PFSK-1 (cell line): ENCODE data around the gene SYNE3.

ENCODE experiments used
- FOXP2 ChIP-seq: optimal IDR thresholded peaks from 2 replicates; pipeline ENCODE3; 2011; ENCODE audit warnings: borderline replicate concordance, control low read depth, inconsistent platforms; ENCODE audit not compliant: insufficient read depth; ENCODE audit errors: extremely low read length, extremely low read depth
- POLR2AphosphoS5 ChIP-seq: IDR thresholded peaks from 2 replicates; pipeline ENCODE4 v1.6.1; 2012; ENCODE audit warnings: low read depth, mild to moderate bottlenecking, control low read depth, low read length, moderate library complexity
- SIN3A ChIP-seq: IDR thresholded peaks from 2 replicates; pipeline ENCODE4 v1.6.1; 2012; ENCODE audit warnings: mild to moderate bottlenecking, low read length, moderate library complexity, borderline replicate concordance; ENCODE audit not compliant: insufficient read depth
- TAF1 ChIP-seq: IDR thresholded peaks from 2 replicates; pipeline ENCODE4 v1.6.1; 2012; ENCODE audit warnings: low read length, control low read depth, borderline replicate concordance; ENCODE audit not compliant: insufficient read depth
- TF ChIP-seq, protein P1 (sequence below), 2 experiments: IDR thresholded peaks; 2 replicates each; pipeline versions ENCODE4 v1.6.1 to v1.8.0; 2011 to 2012; ENCODE audit warnings: low read depth in 2 of 2, low read length in 2 of 2, control low read depth in 1 of 2, inconsistent platforms in 1 of 2, mild to moderate bottlenecking in 1 of 2, moderate library complexity in 1 of 2; ENCODE audit not compliant: insufficient read depth in 1 of 2

Gene SYNE3

DNA sequence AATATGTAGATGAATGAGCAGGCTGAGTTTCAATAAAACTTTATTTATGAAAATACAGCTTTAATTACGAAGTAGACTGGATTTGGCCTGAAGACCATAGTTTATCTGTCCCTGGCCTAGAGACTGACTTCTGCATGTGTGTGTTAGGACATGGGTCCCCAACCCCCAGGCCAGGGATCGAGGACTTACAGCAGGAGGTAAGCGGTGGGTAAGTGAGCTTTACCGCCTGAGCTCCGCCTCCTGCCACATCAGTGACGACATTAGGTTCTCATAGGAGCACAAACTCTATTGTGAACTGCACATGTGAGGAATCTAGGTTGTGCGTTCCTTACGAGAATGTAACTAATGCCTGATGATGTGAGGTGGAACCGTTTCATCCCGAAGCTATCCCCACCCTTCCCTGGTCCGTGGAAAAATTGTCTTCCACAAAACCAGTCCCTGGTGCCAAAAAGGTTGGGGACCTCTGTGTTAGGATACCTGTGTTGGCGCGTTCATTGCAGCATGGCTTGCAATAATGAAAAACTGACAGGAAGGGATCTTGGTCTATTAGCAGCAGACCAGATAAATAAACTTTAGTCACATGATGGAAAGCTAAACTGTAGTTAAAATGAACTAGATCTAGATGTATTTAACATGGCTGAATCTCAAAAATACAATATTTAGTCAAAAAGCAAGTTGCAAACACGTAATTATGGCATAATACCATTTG, 22.5 kb upstream of the SYNE3 start:
- no peak for TF ChIP-seq TAF1
- TF ChIP-seq, protein P1, sequence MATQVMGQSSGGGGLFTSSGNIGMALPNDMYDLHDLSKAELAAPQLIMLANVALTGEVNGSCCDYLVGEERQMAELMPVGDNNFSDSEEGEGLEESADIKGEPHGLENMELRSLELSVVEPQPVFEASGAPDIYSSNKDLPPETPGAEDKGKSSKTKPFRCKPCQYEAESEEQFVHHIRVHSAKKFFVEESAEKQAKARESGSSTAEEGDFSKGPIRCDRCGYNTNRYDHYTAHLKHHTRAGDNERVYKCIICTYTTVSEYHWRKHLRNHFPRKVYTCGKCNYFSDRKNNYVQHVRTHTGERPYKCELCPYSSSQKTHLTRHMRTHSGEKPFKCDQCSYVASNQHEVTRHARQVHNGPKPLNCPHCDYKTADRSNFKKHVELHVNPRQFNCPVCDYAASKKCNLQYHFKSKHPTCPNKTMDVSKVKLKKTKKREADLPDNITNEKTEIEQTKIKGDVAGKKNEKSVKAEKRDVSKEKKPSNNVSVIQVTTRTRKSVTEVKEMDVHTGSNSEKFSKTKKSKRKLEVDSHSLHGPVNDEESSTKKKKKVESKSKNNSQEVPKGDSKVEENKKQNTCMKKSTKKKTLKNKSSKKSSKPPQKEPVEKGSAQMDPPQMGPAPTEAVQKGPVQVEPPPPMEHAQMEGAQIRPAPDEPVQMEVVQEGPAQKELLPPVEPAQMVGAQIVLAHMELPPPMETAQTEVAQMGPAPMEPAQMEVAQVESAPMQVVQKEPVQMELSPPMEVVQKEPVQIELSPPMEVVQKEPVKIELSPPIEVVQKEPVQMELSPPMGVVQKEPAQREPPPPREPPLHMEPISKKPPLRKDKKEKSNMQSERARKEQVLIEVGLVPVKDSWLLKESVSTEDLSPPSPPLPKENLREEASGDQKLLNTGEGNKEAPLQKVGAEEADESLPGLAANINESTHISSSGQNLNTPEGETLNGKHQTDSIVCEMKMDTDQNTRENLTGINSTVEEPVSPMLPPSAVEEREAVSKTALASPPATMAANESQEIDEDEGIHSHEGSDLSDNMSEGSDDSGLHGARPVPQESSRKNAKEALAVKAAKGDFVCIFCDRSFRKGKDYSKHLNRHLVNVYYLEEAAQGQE (IDR thresholded peaks at IDR 0.05; ENCODE audit: insufficient read depth in 1 of 2, low read depth in 2 of 2, low read length in 2 of 2), result no peak
- no peak for TF ChIP-seq FOXP2
- TF ChIP-seq POLR2AphosphoS5, result no peak
- TF ChIP-seq SIN3A, result no peak

DNA sequence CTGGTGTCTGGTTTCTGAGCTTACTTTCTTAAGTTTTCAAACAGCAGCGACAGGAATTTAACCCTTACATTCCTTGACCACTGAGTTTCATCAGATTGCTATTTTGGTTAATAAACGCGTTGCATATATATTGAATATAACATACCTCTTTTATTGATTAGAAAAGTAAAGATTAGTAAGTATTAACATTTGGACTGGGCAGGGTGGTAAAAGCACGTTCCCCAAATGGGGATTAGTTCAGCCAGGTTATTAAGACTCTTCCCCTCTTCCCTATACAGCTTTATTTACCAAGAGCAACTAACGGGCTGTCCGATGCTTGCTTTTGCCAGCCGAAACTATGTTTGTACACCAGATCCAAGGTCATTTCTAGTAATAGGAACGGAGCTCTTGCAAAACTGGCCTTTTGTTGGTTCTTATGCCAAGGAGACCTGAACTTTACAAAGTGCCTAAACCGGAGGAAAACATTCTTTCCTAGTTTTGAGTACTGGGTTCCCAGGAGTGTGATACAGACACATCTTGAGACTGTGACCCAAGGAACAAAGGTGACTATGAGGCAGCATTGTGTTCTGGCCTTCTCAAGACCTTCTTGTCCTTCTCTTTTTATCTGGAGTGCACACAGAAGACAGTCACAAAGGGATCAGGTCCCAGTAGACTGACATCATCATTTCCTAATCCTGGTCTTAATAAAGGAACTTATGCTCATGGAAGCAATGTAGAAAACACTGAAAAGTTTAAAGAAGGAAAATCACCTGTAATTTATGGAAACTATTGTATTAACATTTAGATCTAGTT, 21.0 kb upstream of the SYNE3 start:
- TF ChIP-seq FOXP2 (no peak), SIN3A (no peak), TAF1 (no peak), POLR2AphosphoS5 (no peak)
- TF ChIP-seq, protein P1 (IDR thresholded peaks at IDR 0.05; ENCODE audit: insufficient read depth in 1 of 2, low read depth in 2 of 2, low read length in 2 of 2), result no peak

DNA sequence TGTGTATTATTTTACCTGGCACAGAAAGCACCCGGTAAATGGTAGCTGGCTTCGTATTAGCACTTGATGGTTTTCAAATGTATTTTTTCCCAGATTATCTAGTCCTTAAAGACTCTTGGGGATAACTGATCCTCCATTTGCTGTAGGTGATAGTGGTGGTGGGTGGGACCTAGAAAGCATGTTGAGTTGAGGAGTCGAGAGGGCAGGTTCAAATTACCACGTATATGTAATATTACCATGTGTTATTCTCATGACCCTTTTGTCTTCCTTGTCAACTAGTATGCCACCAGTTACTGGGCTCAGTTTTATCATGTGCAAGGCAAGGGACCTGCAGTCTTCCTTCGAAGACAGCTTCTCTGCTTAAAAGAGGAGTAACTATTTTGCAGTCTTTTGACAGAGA, 20.2 kb upstream of the SYNE3 start:
- TF ChIP-seq FOXP2 (no peak), SIN3A (no peak), POLR2AphosphoS5 (no peak), TAF1 (no peak)
- TF ChIP-seq, protein P1 (IDR thresholded peaks at IDR 0.05; ENCODE audit: insufficient read depth in 1 of 2, low read depth in 2 of 2, low read length in 2 of 2), result no peak

DNA sequence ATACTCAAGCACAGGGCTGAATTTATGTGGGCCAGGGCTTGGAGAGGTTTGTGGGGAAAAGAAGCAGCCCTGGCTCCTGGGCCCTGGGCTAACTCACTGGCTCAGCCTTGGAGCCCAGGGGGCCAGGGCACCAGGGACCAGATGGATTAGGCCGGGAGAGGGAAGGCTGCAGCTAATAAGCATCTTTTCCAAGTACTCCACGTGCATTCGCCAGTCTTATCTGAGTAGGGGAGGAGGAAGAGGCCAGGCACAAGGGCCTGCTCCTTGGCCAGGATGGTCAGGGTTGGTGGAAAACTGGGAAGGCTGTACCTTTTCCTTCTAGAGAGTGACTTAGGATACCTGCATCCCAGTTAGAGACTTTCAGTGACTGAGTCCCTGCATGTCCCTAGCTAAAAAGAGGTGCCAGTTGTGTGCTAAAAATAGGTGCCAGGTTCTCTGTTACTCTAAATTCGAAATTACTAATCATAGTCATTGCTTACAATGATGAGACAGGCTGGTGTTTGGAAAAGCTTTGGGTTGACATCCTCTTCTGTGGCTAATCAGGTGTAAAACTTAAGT, 19.7 kb upstream of the SYNE3 start:
- TF ChIP-seq SIN3A (no peak), TAF1 (no peak), POLR2AphosphoS5 (no peak), FOXP2 (no peak)
- TF ChIP-seq, protein P1 (IDR thresholded peaks at IDR 0.05; ENCODE audit: insufficient read depth in 1 of 2, low read depth in 2 of 2, low read length in 2 of 2), result no peak
